OCI-LY7 (cell line): ENCODE results near the gene CYP24A1. TPM values are rescaled to one million over a fixed set of nuclear protein-coding genes. Genes with fewer than 3 reads are reported as not detected.

ENCODE experiments used
- BruUV-seq: library from RNA; stranded (reverse); fragments of 400-500 nt; replicated peaks from 2 replicates; lab custom pipeline; 2021; lab: Mats Ljungman, UMichigan
- CTCF ChIA-PET: fragments of 300-600 bp; sonication (Branson Sonifier 250); formaldehyde crosslinking; loops from one replicate; lab custom pipeline; 2022; ENCODE audit warnings: antibody characterized with exemption; ENCODE audit not compliant: unreplicated experiment; lab: Charles Lee
- POLR2A ChIA-PET: fragments of 300-600 bp; sonication (Branson Sonifier 250); formaldehyde crosslinking; loops from one replicate; lab custom pipeline; 2022; ENCODE audit warnings: antibody characterized with exemption; lab: Charles Lee
- DNase-seq: peaks from one replicate; pipeline ENCODE4 v3.0.0-alpha.2; 2015; ENCODE audit warnings: low spot score
- H2AFZ ChIP-seq: fragments of 200-600 bp; sonication (generic), shearing (Covaris generic); 2 replicates; pipeline ENCODE4 v1.6.1; 2014; ENCODE audit warnings: mild to moderate bottlenecking, antibody characterized with exemption, low read length, moderate library complexity
- H3K27ac ChIP-seq: fragments of 200-600 bp; sonication (generic); 2 replicates; pipeline ENCODE4 v1.5.1; 2014; ENCODE audit warnings: mixed run types, low read depth, mild to moderate bottlenecking, moderate library complexity, low read length, inconsistent platforms; ENCODE audit not compliant: poor library complexity, severe bottlenecking
- H3K36me3 ChIP-seq: fragments of 200-600 bp; sonication (generic); 2 replicates; pipeline ENCODE4 v1.6.1; 2014; ENCODE audit warnings: mild to moderate bottlenecking, antibody characterized with exemption, low read length, moderate library complexity, mixed read lengths; ENCODE audit not compliant: insufficient read depth
- H3K4me1 ChIP-seq: fragments of 200-600 bp; sonication (generic); 2 replicates; pipeline ENCODE4 v1.5.1; 2014; ENCODE audit warnings: mild to moderate bottlenecking, low read length; ENCODE audit not compliant: insufficient read depth, poor library complexity, severe bottlenecking
- H3K4me2 ChIP-seq: fragments of 200-600 bp; sonication (generic); 2 replicates; pipeline ENCODE4 v1.6.1; 2014; ENCODE audit warnings: mild to moderate bottlenecking, low read length
- H3K4me3 ChIP-seq: fragments of 200-600 bp; sonication (generic); 2 replicates; pipeline ENCODE4 v1.5.1; 2014; ENCODE audit warnings: mild to moderate bottlenecking, low read depth, low read length; ENCODE audit not compliant: poor library complexity, severe bottlenecking
- H3K79me2 ChIP-seq: fragments of 200-600 bp; sonication (generic); 2 replicates; pipeline ENCODE4 v1.6.1; 2016; ENCODE audit warnings: low read depth, mild to moderate bottlenecking, low read length, moderate library complexity, mixed read lengths; ENCODE audit not compliant: insufficient read depth
- H3K9me2 ChIP-seq: fragments of 200-600 bp; sonication (generic); 2 replicates; pipeline ENCODE4 v1.6.1; 2016; ENCODE audit warnings: mild to moderate bottlenecking, low read length, mixed read lengths; ENCODE audit not compliant: insufficient read depth
- H3K9me3 ChIP-seq: fragments of 200-600 bp; sonication (generic); 2 replicates; pipeline ENCODE4 v1.6.1; 2014; ENCODE audit warnings: mild to moderate bottlenecking, mixed run types, low read length, mixed read lengths
- H4K20me1 ChIP-seq: fragments of 200-600 bp; sonication (generic); 2 replicates; pipeline ENCODE4 v1.6.1; 2014; ENCODE audit warnings: mild to moderate bottlenecking, antibody characterized with exemption, low read length, moderate library complexity, mixed read lengths; ENCODE audit not compliant: insufficient read depth
- CTCF ChIP-seq: fragments of 200-600 bp; sonication (generic); conservative IDR thresholded peaks from 2 replicates; pipeline ENCODE4 v1.5.1; 2014; ENCODE audit warnings: mild to moderate bottlenecking, antibody characterized with exemption, low read length, moderate library complexity, mixed read lengths
- EZH2phosphoT487 ChIP-seq: fragments of 200-600 bp; sonication (generic); IDR thresholded peaks from 2 replicates; pipeline ENCODE4 v1.6.1; 2018; ENCODE audit warnings: low read depth, borderline replicate concordance, mild to moderate bottlenecking, mixed run types, antibody characterized with exemption, low read length, moderate library complexity, mixed read lengths
- intact Hi-C: fragments of 100-400 bp; cut with micrococcal nuclease; formaldehyde crosslinking; loops from one replicate; pipeline ENCODE4 v1.10.0; 2022; ENCODE audit not compliant: unreplicated experiment
- total RNA-seq, 2 experiments: library from RNA; depleted of rRNA in 1 of 2; stranded (reverse); fragments of >200 nt in 1 of 2; shearing (Covaris generic) in 1 of 2; gene quantifications; 2 replicates each; pipeline ENCODE4 v1.2.3, GENCODE V29; 2014 to 2022

Gene CYP24A1
- total RNA-seq, 2 experiments from 2014 or later = not detected

GRCh38 chr20:54184904-54185626 is 11.3 kb upstream of the CYP24A1 start:
- Histone ChIP-seq H3K9me3 (no peaks in the 10 kb centered on the region), H3K79me2 (no peaks in the 10 kb centered on the region), H3K4me3 (no peak overlapping the region), H2AFZ (no peak overlapping the region), H3K9me2 (no peaks in the 10 kb centered on the region), H3K4me1 (no peaks in the 10 kb centered on the region), H3K36me3 (no peaks in the 10 kb centered on the region), H3K4me2 (no peak overlapping the region), H4K20me1 (no peaks in the 10 kb centered on the region), H3K27ac (no peak overlapping the region)
- POLR2A ChIA-PET = no interaction called here
- intact Hi-C loops = no loop called here
- CTCF ChIA-PET = no interaction called here
- DNase-seq = no peak
- no TSS peak for BruUV-seq
- TF ChIP-seq CTCF (no peak), EZH2phosphoT487 (no peak)

GRCh38 chr20:54184071-54184470 is 10.3 kb upstream of the CYP24A1 start:
- no peak for TF ChIP-seq EZH2phosphoT487
- TF ChIP-seq CTCF = no peak
- DNase-seq = no peak
- no TSS peak for BruUV-seq
- intact Hi-C loops = no loop called here
- Histone ChIP-seq H3K4me1 (no peaks in the 10 kb centered on the region), H3K79me2 (no peaks in the 10 kb centered on the region), H2AFZ (no peak overlapping the region), H3K4me3 (no peak overlapping the region), H3K36me3 (no peaks in the 10 kb centered on the region), H3K9me3 (no peaks in the 10 kb centered on the region), H3K27ac (no peak overlapping the region), H4K20me1 (no peaks in the 10 kb centered on the region), H3K4me2 (no peak overlapping the region), H3K9me2 (no peaks in the 10 kb centered on the region)
- ChIA-PET CTCF (no interaction called here), POLR2A (no interaction called here)

GRCh38 chr20:54180931-54181330 is 7.1 kb upstream of the CYP24A1 start:
- no peak overlapping the region for H3K4me3 ChIP-seq
- no peaks in the 10 kb centered on the region for H4K20me1 ChIP-seq
- H3K9me2 ChIP-seq = no peaks in the 10 kb centered on the region
- DNase-seq = no peak
- no peaks in the 10 kb centered on the region for H3K9me3 ChIP-seq
- no peak overlapping the region for H3K4me2 ChIP-seq
- intact Hi-C loops = no loop called here
- CTCF ChIA-PET = no interaction called here
- no peak overlapping the region for H2AFZ ChIP-seq
- TF ChIP-seq EZH2phosphoT487 (no peak), CTCF (no peak)
- H3K27ac ChIP-seq = no peak overlapping the region
- H3K79me2 ChIP-seq = no peaks in the 10 kb centered on the region
- no peaks in the 10 kb centered on the region for H3K4me1 ChIP-seq
- POLR2A ChIA-PET = no interaction called here
- no peaks in the 10 kb centered on the region for H3K36me3 ChIP-seq
- no TSS peak for BruUV-seq
